ENCODE results near the gene PANK4.

- TF ChIP-seq, protein P1, sequence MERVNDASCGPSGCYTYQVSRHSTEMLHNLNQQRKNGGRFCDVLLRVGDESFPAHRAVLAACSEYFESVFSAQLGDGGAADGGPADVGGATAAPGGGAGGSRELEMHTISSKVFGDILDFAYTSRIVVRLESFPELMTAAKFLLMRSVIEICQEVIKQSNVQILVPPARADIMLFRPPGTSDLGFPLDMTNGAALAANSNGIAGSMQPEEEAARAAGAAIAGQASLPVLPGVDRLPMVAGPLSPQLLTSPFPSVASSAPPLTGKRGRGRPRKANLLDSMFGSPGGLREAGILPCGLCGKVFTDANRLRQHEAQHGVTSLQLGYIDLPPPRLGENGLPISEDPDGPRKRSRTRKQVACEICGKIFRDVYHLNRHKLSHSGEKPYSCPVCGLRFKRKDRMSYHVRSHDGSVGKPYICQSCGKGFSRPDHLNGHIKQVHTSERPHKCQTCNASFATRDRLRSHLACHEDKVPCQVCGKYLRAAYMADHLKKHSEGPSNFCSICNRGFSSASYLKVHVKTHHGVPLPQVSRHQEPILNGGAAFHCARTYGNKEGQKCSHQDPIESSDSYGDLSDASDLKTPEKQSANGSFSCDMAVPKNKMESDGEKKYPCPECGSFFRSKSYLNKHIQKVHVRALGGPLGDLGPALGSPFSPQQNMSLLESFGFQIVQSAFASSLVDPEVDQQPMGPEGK (CRISPR knock-in tag; IDR thresholded peaks at IDR 0.05; ENCODE audit: borderline replicate concordance) = no peak
- TF ChIP-seq ZNF565 (CRISPR knock-in tag; conservative IDR thresholded peaks at IDR 0.05; ENCODE audit: low read depth) (no peak), ZC3H10 (CRISPR knock-in tag; IDR thresholded peaks at IDR 0.05) (no peak), SNAI2 (CRISPR knock-in tag; IDR thresholded peaks at IDR 0.05) (no peak), CREB5 (CRISPR knock-in tag; IDR thresholded peaks at IDR 0.05; ENCODE audit: low read depth) (no peak), TCF4 (CRISPR knock-in tag; IDR thresholded peaks at IDR 0.05; ENCODE audit: borderline replicate concordance) (no peak), TSHZ2 (CRISPR knock-in tag; IDR thresholded peaks at IDR 0.05) (no peak), CSDC2 (CRISPR knock-in tag; IDR thresholded peaks at IDR 0.05) (no peak)
- TF ChIP-seq, protein P2, sequence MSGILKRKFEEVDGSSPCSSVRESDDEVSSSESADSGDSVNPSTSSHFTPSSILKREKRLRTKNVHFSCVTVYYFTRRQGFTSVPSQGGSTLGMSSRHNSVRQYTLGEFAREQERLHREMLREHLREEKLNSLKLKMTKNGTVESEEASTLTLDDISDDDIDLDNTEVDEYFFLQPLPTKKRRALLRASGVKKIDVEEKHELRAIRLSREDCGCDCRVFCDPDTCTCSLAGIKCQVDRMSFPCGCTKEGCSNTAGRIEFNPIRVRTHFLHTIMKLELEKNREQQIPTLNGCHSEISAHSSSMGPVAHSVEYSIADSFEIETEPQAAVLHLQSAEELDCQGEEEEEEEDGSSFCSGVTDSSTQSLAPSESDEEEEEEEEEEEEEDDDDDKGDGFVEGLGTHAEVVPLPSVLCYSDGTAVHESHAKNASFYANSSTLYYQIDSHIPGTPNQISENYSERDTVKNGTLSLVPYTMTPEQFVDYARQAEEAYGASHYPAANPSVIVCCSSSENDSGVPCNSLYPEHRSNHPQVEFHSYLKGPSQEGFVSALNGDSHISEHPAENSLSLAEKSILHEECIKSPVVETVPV (CRISPR knock-in tag; IDR thresholded peaks at IDR 0.05) = no peak
These were observed 12.0 kb upstream of the PANK4 start for GRCh38 chr1:2538376-2538775.

Data from SK-N-SH treated with all-trans-retinoic acid at 6 μM for 48 hours (cell line).